Hepatocyte (in vitro differentiated cells): ENCODE data around the gene C3orf22. TPM values are rescaled to one million over a fixed set of nuclear protein-coding genes. Genes with fewer than 3 reads are reported as not detected.

Source experiments
- DNase-seq: peaks from one replicate; pipeline ENCODE4 v3.0.0-alpha.2; 2016; ENCODE audit warnings: low spot score
- H2AFZ ChIP-seq: fragments of 200-600 bp; sonication (generic); 2 replicates; pipeline ENCODE4 v1.6.0; 2016; ENCODE audit warnings: antibody characterized with exemption, mild to moderate bottlenecking
- H3K27ac ChIP-seq: fragments of 200-600 bp; sonication (generic); 2 replicates; pipeline ENCODE4 v1.5.1; 2016; ENCODE audit warnings: mild to moderate bottlenecking
- H3K27me3 ChIP-seq: fragments of 200-600 bp; sonication (generic); 2 replicates; pipeline ENCODE4 v1.6.1; 2016
- H3K36me3 ChIP-seq: fragments of 200-600 bp; sonication (generic); replicated peaks from 2 replicates; pipeline ENCODE4 v1.5.1; 2016; ENCODE audit warnings: low read depth; ENCODE audit not compliant: insufficient read depth
- H3K4me1 ChIP-seq: fragments of 200-600 bp; sonication (generic); 2 replicates; pipeline ENCODE4 v1.5.1; 2016; ENCODE audit warnings: mild to moderate bottlenecking, moderate library complexity; ENCODE audit not compliant: insufficient read depth
- H3K4me2 ChIP-seq: fragments of 200-600 bp; sonication (generic); 2 replicates; pipeline ENCODE4 v1.6.0; 2016
- H3K4me3 ChIP-seq: fragments of 200-600 bp; sonication (generic); 2 replicates; pipeline ENCODE4 v1.5.1; 2016; ENCODE audit warnings: mild to moderate bottlenecking
- H3K79me2 ChIP-seq: fragments of 200-600 bp; sonication (generic); 2 replicates; pipeline ENCODE4 v1.6.0; 2017; ENCODE audit warnings: mild to moderate bottlenecking
- H3K9me2 ChIP-seq: fragments of 200-600 bp; sonication (generic); replicated peaks from 2 replicates; pipeline ENCODE4 v1.6.0; 2017; ENCODE audit warnings: mild to moderate bottlenecking; ENCODE audit not compliant: insufficient read depth
- H3K9me3 ChIP-seq: fragments of 200-600 bp; sonication (generic); 2 replicates; pipeline ENCODE4 v1.5.1; 2016; ENCODE audit warnings: low read depth, mild to moderate bottlenecking
- H4K20me1 ChIP-seq: fragments of 200-600 bp; sonication (generic); 2 replicates; pipeline ENCODE4 v1.6.0; 2016; ENCODE audit warnings: mild to moderate bottlenecking; ENCODE audit not compliant: insufficient read depth, poor library complexity, severe bottlenecking
- CTCF ChIP-seq: fragments of 200-600 bp; sonication (generic); IDR thresholded peaks from 2 replicates; pipeline ENCODE4 v1.5.1; 2016; ENCODE audit warnings: antibody characterized with exemption, mild to moderate bottlenecking; ENCODE audit not compliant: poor library complexity
- EZH2 ChIP-seq: fragments of 200-600 bp; sonication (generic); IDR thresholded peaks from 2 replicates; pipeline ENCODE4 v1.6.1; 2016; ENCODE audit warnings: antibody characterized with exemption, mild to moderate bottlenecking, borderline replicate concordance
- EZH2phosphoT487 ChIP-seq: fragments of 200-600 bp; sonication (generic); IDR thresholded peaks from one replicate; pipeline ENCODE4 v1.6.1; 2018; ENCODE audit warnings: antibody characterized with exemption, mild to moderate bottlenecking, low read depth, moderate library complexity; ENCODE audit not compliant: unreplicated experiment, severe bottlenecking
- WGBS: methylation state at CpG from one replicate; pipeline ENCODE4 v1.1.6; 2016; ENCODE audit warnings: low lambda C conversion rate; ENCODE audit errors: missing lambda C conversion rate; 5-methylcytosine and 5-hydroxymethylcytosine counted together
- polyA plus RNA-seq: library from polyadenylated mRNA; unstranded; fragments of >200 nt; fragmentation: Nextera tagmentation; extraction: Ambion mirVana; gene quantifications from 2 replicates; pipeline ENCODE4 v1.2.1, GENCODE V29; 2016
- total RNA-seq: library from RNA; depleted of rRNA; stranded (reverse); fragments of >200 nt; gene quantifications from 2 replicates; pipeline ENCODE4 v1.2.3, GENCODE V29; 2014

Gene C3orf22
- total and polyA plus RNA-seq, 2 experiments from 2014 or later = not detected

- Histone ChIP-seq H4K20me1 (no peaks in the 10 kb centered on the region), H3K9me2 (no peaks in the 10 kb centered on the region), H3K9me3 (no peaks in the 10 kb centered on the region), H2AFZ (no peak overlapping the region), H3K27ac (no peak overlapping the region), H3K4me2 (no peak overlapping the region), H3K4me1 (no peaks in the 10 kb centered on the region), H3K36me3 (no peaks in the 10 kb centered on the region), H3K27me3 (no peaks in the 10 kb centered on the region), H3K4me3 (no peak overlapping the region), H3K79me2 (no peaks in the 10 kb centered on the region)
- DNase-seq = no peak
- TF ChIP-seq CTCF = peak; percentile 9
- no peak for TF ChIP-seq EZH2phosphoT487
- WGBS = 54% methylated on average over 9 of the region's 9 CpGs
Measured at GRCh38 chr3:126548556-126549466, 9.9 kb downstream of the C3orf22 start.

GRCh38 chr3:126547721-126548120 is 11.0 kb downstream of the C3orf22 start:
- no peaks in the 10 kb centered on the region for H3K9me3 ChIP-seq
- no peak overlapping the region for H3K4me2 ChIP-seq
- TF ChIP-seq CTCF = no peak
- no peak for TF ChIP-seq EZH2phosphoT487
- H3K27ac ChIP-seq = no peak overlapping the region
- no peak overlapping the region for H2AFZ ChIP-seq
- H3K9me2 ChIP-seq = no peaks in the 10 kb centered on the region
- no peaks in the 10 kb centered on the region for H3K27me3 ChIP-seq
- no peaks in the 10 kb centered on the region for H3K79me2 ChIP-seq
- DNase-seq = no peak
- no peaks in the 10 kb centered on the region for H3K36me3 ChIP-seq
- no peak overlapping the region for H3K4me3 ChIP-seq
- H3K4me1 ChIP-seq = no peaks in the 10 kb centered on the region
- no peaks in the 10 kb centered on the region for H4K20me1 ChIP-seq
- 100% methylated on average over 1 of the region's 1 CpG for WGBS

- Histone ChIP-seq H3K36me3 (no peaks in the 10 kb centered on the region), H3K9me2 (no peaks in the 10 kb centered on the region), H3K4me2 (no peak overlapping the region), H4K20me1 (no peaks in the 10 kb centered on the region), H3K4me3 (no peak overlapping the region), H3K79me2 (no peaks in the 10 kb centered on the region), H3K9me3 (no peaks in the 10 kb centered on the region), H3K27me3 (no peaks in the 10 kb centered on the region), H2AFZ (no peak overlapping the region), H3K27ac (no peak overlapping the region), H3K4me1 (no peaks in the 10 kb centered on the region)
- no peak for DNase-seq
- WGBS = 83% methylated on average over 8 of the region's 8 CpGs
- no peak for TF ChIP-seq EZH2
- TF ChIP-seq EZH2phosphoT487 = no peak
- no peak for TF ChIP-seq CTCF
Measured at GRCh38 chr3:126546549-126547239, 12.0 kb downstream of the C3orf22 start.
